HepG2 (cell line): ENCODE measurements around the gene COBLL1. TPM values are rescaled to one million over a fixed set of nuclear protein-coding genes. Genes with fewer than 3 reads are reported as not detected.

Experiments used
- ASH2L ChIP-seq: fragments of 300-600, 200-600 bp; sonication (generic); IDR thresholded peaks from 2 replicates; pipeline ENCODE4 v1.7.0; 2017; ENCODE audit warnings: low read depth, mild to moderate bottlenecking, moderate library complexity, mixed read lengths, low read length; ENCODE audit not compliant: insufficient read length
- DNMT3B ChIP-seq: conservative IDR thresholded peaks from 2 replicates; pipeline ENCODE4 v1.6.1; 2016; ENCODE audit warnings: missing biosample characterization, control low read depth
- FOXA1 ChIP-seq, 2 experiments: fragments of 450-650 bp in 1 of 2; sonication (generic) in 1 of 2; formaldehyde crosslinking in 1 of 2; IDR thresholded peaks; 2 replicates each; pipeline versions ENCODE4 v1.4.0 to v1.6.1; 2016 to 2020; ENCODE audit warnings: missing genetic modification reagents in 1 of 2
- MED1 ChIP-seq: sonication (generic); formaldehyde crosslinking; IDR thresholded peaks from 2 replicates; pipeline ENCODE4 v1.4.0; 2020; ENCODE audit warnings: missing genetic modification reagents
- MTF2 ChIP-seq: sonication (generic); formaldehyde crosslinking; IDR thresholded peaks from 2 replicates; pipeline ENCODE4 v1.5.0; 2020; ENCODE audit warnings: missing genetic modification reagents, borderline replicate concordance
- NFE2L2 ChIP-seq: fragments of 150-350 bp; IDR thresholded peaks from 2 replicates; pipeline ENCODE4 v1.6.1; 2014; ENCODE audit warnings: low read length
- NFIC ChIP-seq: IDR thresholded peaks from 2 replicates; pipeline ENCODE4 v1.6.1; 2012; ENCODE audit warnings: mild to moderate bottlenecking, low read length, inconsistent platforms
- ONECUT2 ChIP-seq: sonication (generic); formaldehyde crosslinking; IDR thresholded peaks from 2 replicates; pipeline ENCODE4 v1.4.0; 2020; ENCODE audit warnings: missing genetic modification reagents
- RFX5 ChIP-seq: IDR thresholded peaks from 2 replicates; pipeline ENCODE4 v1.6.1; 2011; ENCODE audit warnings: low read depth, low read length, improper control_type of control experiment
- SAFB2 ChIP-seq: sonication (generic); formaldehyde crosslinking; IDR thresholded peaks from 2 replicates; pipeline ENCODE4 v1.5.1; 2020; ENCODE audit warnings: missing genetic modification reagents, low read depth, mild to moderate bottlenecking, borderline replicate concordance
- SNAPC2 ChIP-seq: sonication (generic); formaldehyde crosslinking; IDR thresholded peaks from 2 replicates; pipeline ENCODE4 v1.8.1; 2022; ENCODE audit warnings: mild to moderate bottlenecking, missing genetic modification reagents
- TEAD3 ChIP-seq: optimal IDR thresholded peaks from 2 replicates; pipeline ENCODE3; 2016; ENCODE audit warnings: borderline replicate concordance
- TRIM24 ChIP-seq: sonication (generic); formaldehyde crosslinking; IDR thresholded peaks from 2 replicates; pipeline ENCODE4 v1.8.0; 2022; ENCODE audit warnings: mild to moderate bottlenecking, missing genetic modification reagents
- U2AF2 ChIP-seq: fragments of 200-400 bp; formaldehyde crosslinking; IDR thresholded peaks from 2 replicates; pipeline ENCODE4 v1.6.1; 2017; ENCODE audit warnings: low read depth, mild to moderate bottlenecking, low read length
- ZMYM3 ChIP-seq: sonication (generic); formaldehyde crosslinking; IDR thresholded peaks from 2 replicates; pipeline ENCODE4 v1.5.1; 2020; ENCODE audit warnings: mild to moderate bottlenecking, missing genetic modification reagents
- ZNF101 ChIP-seq: sonication (generic); formaldehyde crosslinking; IDR thresholded peaks from 2 replicates; pipeline ENCODE4 v1.4.0; 2020; ENCODE audit warnings: mild to moderate bottlenecking, low read depth, missing genetic modification reagents, borderline replicate concordance
- ZNF12 ChIP-seq: sonication (generic); formaldehyde crosslinking; IDR thresholded peaks from 2 replicates; pipeline ENCODE4 v1.5.0; 2020; ENCODE audit warnings: missing genetic modification reagents
- ZNF326 ChIP-seq: sonication (generic); formaldehyde crosslinking; IDR thresholded peaks from 2 replicates; pipeline ENCODE4 v1.4.0; 2020; ENCODE audit warnings: missing genetic modification reagents, borderline replicate concordance
- polyA plus RNA-seq, 8 experiments: library from polyadenylated mRNA; depleted of rRNA in 3 of 8; stranded (reverse) in 7 of 8; unstranded in 1 of 8; fragments of >200 nt; fragmentation: Illumina TruSeq in 4 of 8; extraction: Trizol in 4 of 8; gene quantifications; 2 replicates each; pipeline versions ENCODE4 v1.2.1 to v1.2.3, GENCODE V29; 2011 to 2016; ENCODE audit warnings: low read depth in 4 of 8, missing spikeins in 1 of 8, mixed read lengths in 1 of 8; ENCODE audit not compliant: insufficient read depth in 1 of 8
- total RNA-seq, 5 experiments: library from RNA; depleted of rRNA; stranded (reverse); fragments of >200 nt; fragmentation: Illumina TruSeq; extraction: Trizol; gene quantifications; 2 replicates each; pipeline ENCODE4 v1.2.3, GENCODE V29; 2016; ENCODE audit warnings: low read depth in 1 of 5
- TF ChIP-seq, protein P1 (sequence below), 2 experiments: sonication (generic) in 1 of 2; formaldehyde crosslinking in 1 of 2; IDR thresholded peaks; 2 replicates each; pipeline versions ENCODE4 v1.5.1 to v1.6.1; 2011 to 2020; ENCODE audit warnings: borderline replicate concordance in 1 of 2, low read depth in 1 of 2, low read length in 1 of 2, mild to moderate bottlenecking in 1 of 2, missing genetic modification reagents in 1 of 2, moderate library complexity in 1 of 2
- TF ChIP-seq, protein P2 (sequence below): sonication (generic); IDR thresholded peaks from 2 replicates; pipeline ENCODE4 v1.6.1; 2016; ENCODE audit warnings: low read depth, borderline replicate concordance
- TF ChIP-seq, protein P3 (sequence below): sonication (generic); formaldehyde crosslinking; IDR thresholded peaks from 2 replicates; pipeline ENCODE4 v1.4.0; 2020; ENCODE audit warnings: missing genetic modification reagents
- TF ChIP-seq, protein P4 (sequence below): IDR thresholded peaks from 2 replicates; pipeline ENCODE4 v1.6.1; 2016; ENCODE audit warnings: mild to moderate bottlenecking
- TF ChIP-seq, protein P5 (sequence below): sonication (generic); formaldehyde crosslinking; IDR thresholded peaks from 2 replicates; pipeline ENCODE4 v1.5.1; 2020; ENCODE audit warnings: mild to moderate bottlenecking, missing genetic modification reagents, moderate library complexity

COBLL1 gene
- total and polyA plus RNA-seq, 2 of the 13 experiments (the other 11 are each of a cell fraction or from before 2014, with no cell fraction given) = 32.6 to 86.8 TPM

DNA sequence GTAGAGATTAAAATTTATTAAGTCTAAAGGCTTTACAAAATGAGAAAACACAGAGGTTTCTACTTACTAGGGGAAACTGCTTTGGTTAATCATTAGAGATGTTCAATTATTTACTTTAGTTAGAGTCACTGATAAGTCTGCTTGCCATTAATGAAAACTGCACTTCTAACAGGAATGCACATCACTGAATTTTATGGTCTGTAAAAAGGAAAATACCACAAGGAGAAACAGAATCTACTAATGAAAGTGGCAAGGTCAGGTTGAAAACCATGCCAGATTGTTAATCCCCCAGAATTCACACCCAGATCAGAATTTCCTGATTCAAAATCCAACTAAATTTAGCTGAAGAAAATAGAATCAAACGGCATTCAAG is 129.9 kb downstream of the COBLL1 start (continued):
- TF ChIP-seq ASH2L (no peak), ZNF12 (no peak), DNMT3B (CRISPR knock-in tag) (no peak), TRIM24 (CRISPR knock-in tag) (no peak), ZMYM3 (no peak), MTF2 (CRISPR knock-in tag) (no peak), ZNF326 (CRISPR knock-in tag) (no peak), SNAPC2 (no peak), U2AF2 (no peak), ONECUT2 (CRISPR knock-in tag) (no peak), NFE2L2 (no peak), TEAD3 (peak; percentile 64), SAFB2 (CRISPR knock-in tag) (no peak), NFIC (peak; percentile 94), ZNF101 (no peak), FOXA1 (IDR thresholded peaks at IDR 0.05) (no peak), FOXA1 (CRISPR knock-in tag; IDR thresholded peaks at IDR 0.05) (peak; percentile 44; the same call in 1 of the 2 replicates), RFX5 (no peak), MED1 (CRISPR knock-in tag) (peak; percentile 61; the same call in 1 of the 2 replicates)
- TF ChIP-seq, protein P1, sequence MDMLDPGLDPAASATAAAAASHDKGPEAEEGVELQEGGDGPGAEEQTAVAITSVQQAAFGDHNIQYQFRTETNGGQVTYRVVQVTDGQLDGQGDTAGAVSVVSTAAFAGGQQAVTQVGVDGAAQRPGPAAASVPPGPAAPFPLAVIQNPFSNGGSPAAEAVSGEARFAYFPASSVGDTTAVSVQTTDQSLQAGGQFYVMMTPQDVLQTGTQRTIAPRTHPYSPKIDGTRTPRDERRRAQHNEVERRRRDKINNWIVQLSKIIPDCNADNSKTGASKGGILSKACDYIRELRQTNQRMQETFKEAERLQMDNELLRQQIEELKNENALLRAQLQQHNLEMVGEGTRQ (IDR thresholded peaks at IDR 0.05; ENCODE audit: low read depth, low read length) = no peak
- TF ChIP-seq, protein P1 (CRISPR knock-in tag; IDR thresholded peaks at IDR 0.05; ENCODE audit: borderline replicate concordance) = no peak
- TF ChIP-seq, protein P2, sequence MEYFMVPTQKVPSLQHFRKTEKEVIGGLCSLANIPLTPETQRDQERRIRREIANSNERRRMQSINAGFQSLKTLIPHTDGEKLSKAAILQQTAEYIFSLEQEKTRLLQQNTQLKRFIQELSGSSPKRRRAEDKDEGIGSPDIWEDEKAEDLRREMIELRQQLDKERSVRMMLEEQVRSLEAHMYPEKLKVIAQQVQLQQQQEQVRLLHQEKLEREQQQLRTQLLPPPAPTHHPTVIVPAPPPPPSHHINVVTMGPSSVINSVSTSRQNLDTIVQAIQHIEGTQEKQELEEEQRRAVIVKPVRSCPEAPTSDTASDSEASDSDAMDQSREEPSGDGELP = no peak
- TF ChIP-seq, protein P3, sequence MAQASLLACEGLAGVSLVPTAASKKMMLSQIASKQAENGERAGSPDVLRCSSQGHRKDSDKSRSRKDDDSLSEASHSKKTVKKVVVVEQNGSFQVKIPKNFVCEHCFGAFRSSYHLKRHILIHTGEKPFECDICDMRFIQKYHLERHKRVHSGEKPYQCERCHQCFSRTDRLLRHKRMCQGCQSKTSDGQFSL (CRISPR knock-in tag) = no peak
- TF ChIP-seq, protein P4, sequence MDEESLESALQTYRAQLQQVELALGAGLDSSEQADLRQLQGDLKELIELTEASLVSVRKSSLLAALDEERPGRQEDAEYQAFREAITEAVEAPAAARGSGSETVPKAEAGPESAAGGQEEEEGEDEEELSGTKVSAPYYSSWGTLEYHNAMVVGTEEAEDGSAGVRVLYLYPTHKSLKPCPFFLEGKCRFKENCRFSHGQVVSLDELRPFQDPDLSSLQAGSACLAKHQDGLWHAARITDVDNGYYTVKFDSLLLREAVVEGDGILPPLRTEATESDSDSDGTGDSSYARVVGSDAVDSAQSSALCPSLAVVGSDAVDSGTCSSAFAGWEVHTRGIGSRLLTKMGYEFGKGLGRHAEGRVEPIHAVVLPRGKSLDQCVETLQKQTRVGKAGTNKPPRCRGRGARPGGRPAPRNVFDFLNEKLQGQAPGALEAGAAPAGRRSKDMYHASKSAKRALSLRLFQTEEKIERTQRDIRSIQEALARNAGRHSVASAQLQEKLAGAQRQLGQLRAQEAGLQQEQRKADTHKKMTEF = no peak
- TF ChIP-seq, protein P5, sequence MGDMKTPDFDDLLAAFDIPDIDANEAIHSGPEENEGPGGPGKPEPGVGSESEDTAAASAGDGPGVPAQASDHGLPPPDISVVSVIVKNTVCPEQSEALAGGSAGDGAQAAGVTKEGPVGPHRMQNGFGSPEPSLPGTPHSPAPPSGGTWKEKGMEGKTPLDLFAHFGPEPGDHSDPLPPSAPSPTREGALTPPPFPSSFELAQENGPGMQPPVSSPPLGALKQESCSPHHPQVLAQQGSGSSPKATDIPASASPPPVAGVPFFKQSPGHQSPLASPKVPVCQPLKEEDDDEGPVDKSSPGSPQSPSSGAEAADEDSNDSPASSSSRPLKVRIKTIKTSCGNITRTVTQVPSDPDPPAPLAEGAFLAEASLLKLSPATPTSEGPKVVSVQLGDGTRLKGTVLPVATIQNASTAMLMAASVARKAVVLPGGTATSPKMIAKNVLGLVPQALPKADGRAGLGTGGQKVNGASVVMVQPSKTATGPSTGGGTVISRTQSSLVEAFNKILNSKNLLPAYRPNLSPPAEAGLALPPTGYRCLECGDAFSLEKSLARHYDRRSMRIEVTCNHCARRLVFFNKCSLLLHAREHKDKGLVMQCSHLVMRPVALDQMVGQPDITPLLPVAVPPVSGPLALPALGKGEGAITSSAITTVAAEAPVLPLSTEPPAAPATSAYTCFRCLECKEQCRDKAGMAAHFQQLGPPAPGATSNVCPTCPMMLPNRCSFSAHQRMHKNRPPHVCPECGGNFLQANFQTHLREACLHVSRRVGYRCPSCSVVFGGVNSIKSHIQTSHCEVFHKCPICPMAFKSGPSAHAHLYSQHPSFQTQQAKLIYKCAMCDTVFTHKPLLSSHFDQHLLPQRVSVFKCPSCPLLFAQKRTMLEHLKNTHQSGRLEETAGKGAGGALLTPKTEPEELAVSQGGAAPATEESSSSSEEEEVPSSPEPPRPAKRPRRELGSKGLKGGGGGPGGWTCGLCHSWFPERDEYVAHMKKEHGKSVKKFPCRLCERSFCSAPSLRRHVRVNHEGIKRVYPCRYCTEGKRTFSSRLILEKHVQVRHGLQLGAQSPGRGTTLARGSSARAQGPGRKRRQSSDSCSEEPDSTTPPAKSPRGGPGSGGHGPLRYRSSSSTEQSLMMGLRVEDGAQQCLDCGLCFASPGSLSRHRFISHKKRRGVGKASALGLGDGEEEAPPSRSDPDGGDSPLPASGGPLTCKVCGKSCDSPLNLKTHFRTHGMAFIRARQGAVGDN = no peak
